Measurements from ENCODE around the gene ARRDC4. TPM values are rescaled to one million over a fixed set of nuclear protein-coding genes. Genes with fewer than 3 reads are reported as not detected.

Gene ARRDC4
- total and polyA plus RNA-seq, 2 of the 4 experiments (the other 2 are of a cell fraction), result 5.3 to 9.1 TPM

GRCh38 chr15:97941572-97941971 is 18.9 kb upstream of the ARRDC4 start:
- Histone ChIP-seq H2AK5ac (ENCODE audit: low read depth, low read length) (no peak overlapping the region), H3K4me3 (ENCODE audit: insufficient read depth, low read depth, low read length) (no peak overlapping the region), H2BK15ac (ENCODE audit: low read depth, low read length) (no peak overlapping the region), H2BK5ac (ENCODE audit: low read depth, low read length, poor library complexity, severe bottlenecking) (no peak overlapping the region), H4K91ac (ENCODE audit: insufficient read depth, low read depth, low read length) (no peak overlapping the region), H3K23ac (ENCODE audit: low read depth, low read length) (no peak overlapping the region), H3K9me3 (ENCODE audit: control insufficient read depth, insufficient read depth, low read length) (no peaks in the 10 kb centered on the region; the same call in 1 of the 2 replicates), H3K14ac (replicated peaks; ENCODE audit: low read depth, low read length) (no peak overlapping the region), H2BK20ac (ENCODE audit: low read depth, low read length) (no peak overlapping the region), H2AFZ (replicated peaks; ENCODE audit: low read length, poor library complexity) (no peak overlapping the region), H4K5ac (ENCODE audit: low read depth, low read length) (no peak overlapping the region), H3K4me2 (ENCODE audit: low read depth, low read length) (no peak overlapping the region), H3K4me1 (ENCODE audit: control insufficient read depth, insufficient read depth, low read length) (no peaks in the 10 kb centered on the region), H3K27me3 (ENCODE audit: control insufficient read depth, insufficient read depth, low read length) (no peaks in the 10 kb centered on the region), H3K56ac (ENCODE audit: extremely low read depth, insufficient read depth, low read length) (no peak overlapping the region), H3K18ac (ENCODE audit: low read depth, low read length) (no peak overlapping the region), H3K4ac (ENCODE audit: low read depth, low read length) (no peak overlapping the region), H3K36me3 (ENCODE audit: control insufficient read depth, insufficient read depth, low read length) (no peaks in the 10 kb centered on the region), H2BK120ac (ENCODE audit: low read depth, low read length) (no peak overlapping the region), H4K8ac (ENCODE audit: low read depth in 2 of 2, low read length in 2 of 2) (no peak overlapping the region), H3K9ac (ENCODE audit: low read depth, low read length) (no peak overlapping the region), H4K20me1 (ENCODE audit: insufficient read depth, low read length) (no peaks in the 10 kb centered on the region), H3K9me1 (ENCODE audit: insufficient read depth, low read length) (no peaks in the 10 kb centered on the region), H3K27ac (ENCODE audit: insufficient read depth, low read length) (no peak overlapping the region), H2AK9ac (replicated peaks; ENCODE audit: low read depth, low read length, poor library complexity) (no peak overlapping the region), H3K79me1 (ENCODE audit: low read depth in 1 of 2, low read length in 2 of 2) (no peaks in the 10 kb centered on the region)
- in situ Hi-C loops (cut with MboI; ENCODE audit: low sequenced_read_pairs) (no loop called here), intact Hi-C loops (cut with micrococcal nuclease) (no loop called here), dilution Hi-C loops (cut with HindIII; ENCODE audit: low sequenced_read_pairs, unreplicated experiment) (no loop called here)
- no peak for DNase-seq
- CTCF ChIA-PET, result no interaction called here
- TF ChIP-seq POLR2A (IDR thresholded peaks at IDR 0.05; ENCODE audit: low read depth, low read length) (no peak), CHD1 (IDR thresholded peaks at IDR 0.05; ENCODE audit: low read depth, low read length) (no peak), MAFK (IDR thresholded peaks at IDR 0.05; ENCODE audit: low read depth, low read length) (no peak), USF2 (IDR thresholded peaks at IDR 0.05; ENCODE audit: low read depth, low read length) (no peak), NFE2L2 (IDR thresholded peaks at IDR 0.05; ENCODE audit: low read depth, low read length) (no peak), FOS (IDR thresholded peaks at IDR 0.05; ENCODE audit: low read depth, low read length) (no peak), RFX5 (IDR thresholded peaks at IDR 0.05; ENCODE audit: low read depth, low read length) (no peak), SMC3 (IDR thresholded peaks at IDR 0.05; ENCODE audit: low read depth, low read length) (no peak), BHLHE40 (IDR thresholded peaks at IDR 0.05; ENCODE audit: low read depth, low read length) (no peak), RAD21 (IDR thresholded peaks at IDR 0.05; ENCODE audit: low read length) (no peak), MAZ (IDR thresholded peaks at IDR 0.05; ENCODE audit: borderline replicate concordance, low read depth, low read length) (no peak), RCOR1 (IDR thresholded peaks at IDR 0.05; ENCODE audit: insufficient replicate concordance, low read length) (no peak), MXI1 (IDR thresholded peaks at IDR 0.05; ENCODE audit: borderline replicate concordance, low read depth, low read length) (no peak), CEBPB (IDR thresholded peaks at IDR 0.05; ENCODE audit: low read depth, low read length) (no peak)
- TF ChIP-seq, protein P1, sequence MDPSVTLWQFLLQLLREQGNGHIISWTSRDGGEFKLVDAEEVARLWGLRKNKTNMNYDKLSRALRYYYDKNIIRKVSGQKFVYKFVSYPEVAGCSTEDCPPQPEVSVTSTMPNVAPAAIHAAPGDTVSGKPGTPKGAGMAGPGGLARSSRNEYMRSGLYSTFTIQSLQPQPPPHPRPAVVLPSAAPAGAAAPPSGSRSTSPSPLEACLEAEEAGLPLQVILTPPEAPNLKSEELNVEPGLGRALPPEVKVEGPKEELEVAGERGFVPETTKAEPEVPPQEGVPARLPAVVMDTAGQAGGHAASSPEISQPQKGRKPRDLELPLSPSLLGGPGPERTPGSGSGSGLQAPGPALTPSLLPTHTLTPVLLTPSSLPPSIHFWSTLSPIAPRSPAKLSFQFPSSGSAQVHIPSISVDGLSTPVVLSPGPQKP (IDR thresholded peaks at IDR 0.05; ENCODE audit: borderline replicate concordance, low read depth, low read length), result no peak
- TF ChIP-seq, protein P2, sequence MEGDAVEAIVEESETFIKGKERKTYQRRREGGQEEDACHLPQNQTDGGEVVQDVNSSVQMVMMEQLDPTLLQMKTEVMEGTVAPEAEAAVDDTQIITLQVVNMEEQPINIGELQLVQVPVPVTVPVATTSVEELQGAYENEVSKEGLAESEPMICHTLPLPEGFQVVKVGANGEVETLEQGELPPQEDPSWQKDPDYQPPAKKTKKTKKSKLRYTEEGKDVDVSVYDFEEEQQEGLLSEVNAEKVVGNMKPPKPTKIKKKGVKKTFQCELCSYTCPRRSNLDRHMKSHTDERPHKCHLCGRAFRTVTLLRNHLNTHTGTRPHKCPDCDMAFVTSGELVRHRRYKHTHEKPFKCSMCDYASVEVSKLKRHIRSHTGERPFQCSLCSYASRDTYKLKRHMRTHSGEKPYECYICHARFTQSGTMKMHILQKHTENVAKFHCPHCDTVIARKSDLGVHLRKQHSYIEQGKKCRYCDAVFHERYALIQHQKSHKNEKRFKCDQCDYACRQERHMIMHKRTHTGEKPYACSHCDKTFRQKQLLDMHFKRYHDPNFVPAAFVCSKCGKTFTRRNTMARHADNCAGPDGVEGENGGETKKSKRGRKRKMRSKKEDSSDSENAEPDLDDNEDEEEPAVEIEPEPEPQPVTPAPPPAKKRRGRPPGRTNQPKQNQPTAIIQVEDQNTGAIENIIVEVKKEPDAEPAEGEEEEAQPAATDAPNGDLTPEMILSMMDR (conservative IDR thresholded peaks at IDR 0.05; ENCODE audit: low read depth, low read length), result no peak
- BruUV-seq (replicated peaks), result no TSS peak
- POLR2A ChIA-PET (ENCODE audit: unreplicated experiment), result no interaction called here
- no peak for ATAC-seq (ENCODE audit: low read depth)
- WGBS, 2 experiments (ENCODE audit: extremely low coverage in 2 of 2, insufficient read length in 1 of 2), result no CpG with 5 or more reads among the region's 1 CpG

All from IMR-90 (cell line).